HepG2 (cell line): ENCODE measurements around the gene CSNK1A1. TPM values are rescaled to one million over a fixed set of nuclear protein-coding genes. Genes with fewer than 3 reads are reported as not detected.

Source experiments
- FOXM1 ChIP-seq: sonication (generic); formaldehyde crosslinking; IDR thresholded peaks from 2 replicates; pipeline ENCODE4 v1.5.0; 2020; ENCODE audit warnings: missing genetic modification reagents
- KLF12 ChIP-seq: sonication (generic); formaldehyde crosslinking; IDR thresholded peaks from 2 replicates; pipeline ENCODE4 v1.4.0; 2020; ENCODE audit warnings: missing genetic modification reagents, borderline replicate concordance
- KLF15 ChIP-seq: sonication (generic); formaldehyde crosslinking; IDR thresholded peaks from 2 replicates; pipeline ENCODE4 v1.8.1; 2023; ENCODE audit warnings: borderline replicate concordance, mild to moderate bottlenecking, inconsistent platforms, missing genetic modification reagents, mixed read lengths
- NONO ChIP-seq, 2 experiments: fragments of 450-650 bp in 1 of 2; sonication (generic) in 1 of 2; formaldehyde crosslinking in 1 of 2; IDR thresholded peaks in 1 of 2; conservative IDR thresholded peaks in 1 of 2; 2 replicates each; pipeline versions ENCODE4 v1.6.1 to v1.8.0; 2017 to 2022; ENCODE audit warnings: mild to moderate bottlenecking in 1 of 2, missing genetic modification reagents in 1 of 2, moderate library complexity in 1 of 2
- POLR2A ChIP-seq, 2 experiments: IDR thresholded peaks; 2 replicates each; pipeline ENCODE4 v1.6.1; 2011; ENCODE audit warnings: low read depth in 2 of 2, low read length in 2 of 2, mild to moderate bottlenecking in 1 of 2, moderate library complexity in 1 of 2; ENCODE audit not compliant: insufficient read depth in 1 of 2
- TOPORS ChIP-seq: sonication (generic); formaldehyde crosslinking; IDR thresholded peaks from 2 replicates; pipeline ENCODE4 v1.8.0; 2023; ENCODE audit warnings: mild to moderate bottlenecking, missing genetic modification reagents
- ZNF230 ChIP-seq: sonication (generic); formaldehyde crosslinking; IDR thresholded peaks from 2 replicates; pipeline ENCODE4 v1.4.0; 2020; ENCODE audit warnings: mild to moderate bottlenecking, missing genetic modification reagents
- ZNF296 ChIP-seq: sonication (generic); formaldehyde crosslinking; conservative IDR thresholded peaks from 2 replicates; pipeline ENCODE4 v1.5.0; 2020; ENCODE audit warnings: mild to moderate bottlenecking, missing genetic modification reagents
- ZNF333 ChIP-seq: sonication (generic); formaldehyde crosslinking; IDR thresholded peaks from 2 replicates; pipeline ENCODE4 v1.4.0; 2020; ENCODE audit warnings: mild to moderate bottlenecking, missing genetic modification reagents, borderline replicate concordance
- polyA plus RNA-seq, 8 experiments: library from polyadenylated mRNA; depleted of rRNA in 3 of 8; stranded (reverse) in 7 of 8; unstranded in 1 of 8; fragments of >200 nt; fragmentation: Illumina TruSeq in 4 of 8; extraction: Trizol in 4 of 8; gene quantifications; 2 replicates each; pipeline versions ENCODE4 v1.2.1 to v1.2.3, GENCODE V29; 2011 to 2016; ENCODE audit warnings: low read depth in 4 of 8, missing spikeins in 1 of 8, mixed read lengths in 1 of 8; ENCODE audit not compliant: insufficient read depth in 1 of 8
- total RNA-seq, 5 experiments: library from RNA; depleted of rRNA; stranded (reverse); fragments of >200 nt; fragmentation: Illumina TruSeq; extraction: Trizol; gene quantifications; 2 replicates each; pipeline ENCODE4 v1.2.3, GENCODE V29; 2016; ENCODE audit warnings: low read depth in 1 of 5
- TF ChIP-seq, protein P1 (sequence below), 2 experiments: sonication (generic) in 1 of 2; formaldehyde crosslinking in 1 of 2; IDR thresholded peaks; 2 replicates each; pipeline versions ENCODE4 v1.4.0 to v1.6.1; 2016 to 2020; ENCODE audit warnings: borderline replicate concordance in 1 of 2, low read depth in 1 of 2, mild to moderate bottlenecking in 1 of 2, missing genetic modification reagents in 1 of 2
- TF ChIP-seq, protein P2 (sequence below): sonication (generic); formaldehyde crosslinking; IDR thresholded peaks from 2 replicates; pipeline ENCODE4 v1.5.1; 2020; ENCODE audit warnings: mild to moderate bottlenecking, missing genetic modification reagents, borderline replicate concordance
- TF ChIP-seq, protein P3 (sequence below): IDR thresholded peaks from 2 replicates; pipeline ENCODE4 v1.6.1; 2012; ENCODE audit warnings: inconsistent platforms
- TF ChIP-seq, protein P4 (sequence below): fragments of 450-650 bp; IDR thresholded peaks from 2 replicates; pipeline ENCODE4 v1.6.1; 2017; ENCODE audit warnings: mild to moderate bottlenecking

CSNK1A1 gene
- total and polyA plus RNA-seq, 2 of the 13 experiments (the other 11 are each of a cell fraction or from before 2014, with no cell fraction given): 89.0 to 149 TPM

DNA sequence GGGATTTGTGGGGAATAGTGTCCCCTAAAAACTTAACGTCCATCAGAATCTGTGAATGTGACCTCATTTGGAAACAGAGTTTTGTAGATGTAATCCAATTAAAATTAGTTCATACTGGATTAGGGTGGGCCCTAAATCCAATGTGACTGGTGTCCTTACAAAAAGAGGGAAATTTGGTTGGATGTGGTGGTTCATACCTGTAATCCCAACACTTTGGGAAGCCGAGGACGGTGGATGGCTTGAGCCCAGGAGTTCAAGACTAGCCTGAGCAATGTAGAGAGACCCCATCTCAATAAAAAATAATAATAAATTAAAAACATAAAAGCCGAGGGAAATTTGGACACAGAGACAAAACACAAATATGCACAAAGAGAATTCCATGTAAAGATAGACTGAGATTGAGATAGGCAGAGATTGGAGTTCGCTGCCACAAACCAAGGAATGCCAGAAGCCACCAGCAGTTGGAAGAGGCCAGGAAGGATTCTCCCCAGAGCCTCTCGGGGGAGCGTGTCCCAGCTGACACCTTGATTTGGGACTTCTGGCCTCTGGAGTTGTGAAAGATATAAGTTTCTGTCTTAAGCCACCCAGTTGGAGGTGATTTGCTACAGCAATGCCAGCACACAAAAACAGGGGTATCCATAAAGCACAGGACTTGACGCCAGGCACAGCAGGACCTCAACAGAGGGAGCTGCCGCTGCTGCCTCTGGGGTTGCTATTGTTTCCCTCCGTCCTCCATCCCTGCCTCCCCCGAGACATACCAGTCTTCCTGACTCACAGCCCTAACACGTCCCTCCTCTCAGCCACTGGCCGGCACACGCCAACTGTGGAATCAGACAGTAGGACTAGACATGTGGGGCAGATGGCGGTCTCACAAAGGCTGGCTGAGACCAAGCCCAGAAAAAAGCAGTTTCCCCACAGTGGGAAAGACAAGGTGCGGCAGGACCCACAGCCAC, 98.3 kb downstream of the CSNK1A1 start (continued):
- TF ChIP-seq, protein P1, sequence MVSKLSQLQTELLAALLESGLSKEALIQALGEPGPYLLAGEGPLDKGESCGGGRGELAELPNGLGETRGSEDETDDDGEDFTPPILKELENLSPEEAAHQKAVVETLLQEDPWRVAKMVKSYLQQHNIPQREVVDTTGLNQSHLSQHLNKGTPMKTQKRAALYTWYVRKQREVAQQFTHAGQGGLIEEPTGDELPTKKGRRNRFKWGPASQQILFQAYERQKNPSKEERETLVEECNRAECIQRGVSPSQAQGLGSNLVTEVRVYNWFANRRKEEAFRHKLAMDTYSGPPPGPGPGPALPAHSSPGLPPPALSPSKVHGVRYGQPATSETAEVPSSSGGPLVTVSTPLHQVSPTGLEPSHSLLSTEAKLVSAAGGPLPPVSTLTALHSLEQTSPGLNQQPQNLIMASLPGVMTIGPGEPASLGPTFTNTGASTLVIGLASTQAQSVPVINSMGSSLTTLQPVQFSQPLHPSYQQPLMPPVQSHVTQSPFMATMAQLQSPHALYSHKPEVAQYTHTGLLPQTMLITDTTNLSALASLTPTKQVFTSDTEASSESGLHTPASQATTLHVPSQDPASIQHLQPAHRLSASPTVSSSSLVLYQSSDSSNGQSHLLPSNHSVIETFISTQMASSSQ (IDR thresholded peaks at IDR 0.05; ENCODE audit: low read depth): 0 out of 2 replicates have a peak, but pooled peaks have one; percentile 11
- TF ChIP-seq, protein P1 (CRISPR knock-in tag; IDR thresholded peaks at IDR 0.05; ENCODE audit: borderline replicate concordance): no peak
- TF ChIP-seq NONO (IDR thresholded peaks at IDR 0.05) (no peak), NONO (CRISPR knock-in tag; conservative IDR thresholded peaks at IDR 0.05) (no peak; the same call in 1 of the 2 replicates), KLF15 (CRISPR knock-in tag) (no peak), POLR2A (IDR thresholded peaks at IDR 0.05; ENCODE audit: insufficient read depth in 1 of 2, low read depth in 2 of 2, low read length in 2 of 2) (peak in 1 of 2 experiments; percentile 50; a peak in 1 of 4 replicates), KLF12 (no peak), FOXM1 (CRISPR knock-in tag) (no peak), ZNF333 (no peak), ZNF296 (no peak), ZNF230 (no peak), TOPORS (0 out of 2 replicates have a peak, but pooled peaks have one; percentile 16)
- TF ChIP-seq, protein P2, sequence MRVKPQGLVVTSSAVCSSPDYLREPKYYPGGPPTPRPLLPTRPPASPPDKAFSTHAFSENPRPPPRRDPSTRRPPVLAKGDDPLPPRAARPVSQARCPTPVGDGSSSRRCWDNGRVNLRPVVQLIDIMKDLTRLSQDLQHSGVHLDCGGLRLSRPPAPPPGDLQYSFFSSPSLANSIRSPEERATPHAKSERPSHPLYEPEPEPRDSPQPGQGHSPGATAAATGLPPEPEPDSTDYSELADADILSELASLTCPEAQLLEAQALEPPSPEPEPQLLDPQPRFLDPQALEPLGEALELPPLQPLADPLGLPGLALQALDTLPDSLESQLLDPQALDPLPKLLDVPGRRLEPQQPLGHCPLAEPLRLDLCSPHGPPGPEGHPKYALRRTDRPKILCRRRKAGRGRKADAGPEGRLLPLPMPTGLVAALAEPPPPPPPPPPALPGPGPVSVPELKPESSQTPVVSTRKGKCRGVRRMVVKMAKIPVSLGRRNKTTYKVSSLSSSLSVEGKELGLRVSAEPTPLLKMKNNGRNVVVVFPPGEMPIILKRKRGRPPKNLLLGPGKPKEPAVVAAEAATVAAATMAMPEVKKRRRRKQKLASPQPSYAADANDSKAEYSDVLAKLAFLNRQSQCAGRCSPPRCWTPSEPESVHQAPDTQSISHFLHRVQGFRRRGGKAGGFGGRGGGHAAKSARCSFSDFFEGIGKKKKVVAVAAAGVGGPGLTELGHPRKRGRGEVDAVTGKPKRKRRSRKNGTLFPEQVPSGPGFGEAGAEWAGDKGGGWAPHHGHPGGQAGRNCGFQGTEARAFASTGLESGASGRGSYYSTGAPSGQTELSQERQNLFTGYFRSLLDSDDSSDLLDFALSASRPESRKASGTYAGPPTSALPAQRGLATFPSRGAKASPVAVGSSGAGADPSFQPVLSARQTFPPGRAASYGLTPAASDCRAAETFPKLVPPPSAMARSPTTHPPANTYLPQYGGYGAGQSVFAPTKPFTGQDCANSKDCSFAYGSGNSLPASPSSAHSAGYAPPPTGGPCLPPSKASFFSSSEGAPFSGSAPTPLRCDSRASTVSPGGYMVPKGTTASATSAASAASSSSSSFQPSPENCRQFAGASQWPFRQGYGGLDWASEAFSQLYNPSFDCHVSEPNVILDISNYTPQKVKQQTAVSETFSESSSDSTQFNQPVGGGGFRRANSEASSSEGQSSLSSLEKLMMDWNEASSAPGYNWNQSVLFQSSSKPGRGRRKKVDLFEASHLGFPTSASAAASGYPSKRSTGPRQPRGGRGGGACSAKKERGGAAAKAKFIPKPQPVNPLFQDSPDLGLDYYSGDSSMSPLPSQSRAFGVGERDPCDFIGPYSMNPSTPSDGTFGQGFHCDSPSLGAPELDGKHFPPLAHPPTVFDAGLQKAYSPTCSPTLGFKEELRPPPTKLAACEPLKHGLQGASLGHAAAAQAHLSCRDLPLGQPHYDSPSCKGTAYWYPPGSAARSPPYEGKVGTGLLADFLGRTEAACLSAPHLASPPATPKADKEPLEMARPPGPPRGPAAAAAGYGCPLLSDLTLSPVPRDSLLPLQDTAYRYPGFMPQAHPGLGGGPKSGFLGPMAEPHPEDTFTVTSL: peak; percentile 9; the same call in 1 of the 2 replicates
- TF ChIP-seq, protein P3, sequence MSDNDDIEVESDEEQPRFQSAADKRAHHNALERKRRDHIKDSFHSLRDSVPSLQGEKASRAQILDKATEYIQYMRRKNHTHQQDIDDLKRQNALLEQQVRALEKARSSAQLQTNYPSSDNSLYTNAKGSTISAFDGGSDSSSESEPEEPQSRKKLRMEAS: peak; percentile 30; the same call in 1 of the 2 replicates
- TF ChIP-seq, protein P4, sequence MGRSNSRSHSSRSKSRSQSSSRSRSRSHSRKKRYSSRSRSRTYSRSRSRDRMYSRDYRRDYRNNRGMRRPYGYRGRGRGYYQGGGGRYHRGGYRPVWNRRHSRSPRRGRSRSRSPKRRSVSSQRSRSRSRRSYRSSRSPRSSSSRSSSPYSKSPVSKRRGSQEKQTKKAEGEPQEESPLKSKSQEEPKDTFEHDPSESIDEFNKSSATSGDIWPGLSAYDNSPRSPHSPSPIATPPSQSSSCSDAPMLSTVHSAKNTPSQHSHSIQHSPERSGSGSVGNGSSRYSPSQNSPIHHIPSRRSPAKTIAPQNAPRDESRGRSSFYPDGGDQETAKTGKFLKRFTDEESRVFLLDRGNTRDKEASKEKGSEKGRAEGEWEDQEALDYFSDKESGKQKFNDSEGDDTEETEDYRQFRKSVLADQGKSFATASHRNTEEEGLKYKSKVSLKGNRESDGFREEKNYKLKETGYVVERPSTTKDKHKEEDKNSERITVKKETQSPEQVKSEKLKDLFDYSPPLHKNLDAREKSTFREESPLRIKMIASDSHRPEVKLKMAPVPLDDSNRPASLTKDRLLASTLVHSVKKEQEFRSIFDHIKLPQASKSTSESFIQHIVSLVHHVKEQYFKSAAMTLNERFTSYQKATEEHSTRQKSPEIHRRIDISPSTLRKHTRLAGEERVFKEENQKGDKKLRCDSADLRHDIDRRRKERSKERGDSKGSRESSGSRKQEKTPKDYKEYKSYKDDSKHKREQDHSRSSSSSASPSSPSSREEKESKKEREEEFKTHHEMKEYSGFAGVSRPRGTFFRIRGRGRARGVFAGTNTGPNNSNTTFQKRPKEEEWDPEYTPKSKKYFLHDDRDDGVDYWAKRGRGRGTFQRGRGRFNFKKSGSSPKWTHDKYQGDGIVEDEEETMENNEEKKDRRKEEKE: no peak
